Skeletal muscle satellite cell (primary cell): ENCODE measurements around the gene TPRA1.
"Not testable (repeated sequence)": the region's sequence is repeated elsewhere in the genome, so short reads cannot be mapped to it uniquely, and the experiment has no call there.

ENCODE experiments used
- H3K27me3 ChIP-seq: 2 replicates; pipeline ENCODE4 v1.7.0; 2013; ENCODE audit warnings: low read length; ENCODE audit not compliant: control insufficient read depth, insufficient read depth
- H3K36me3 ChIP-seq: 2 replicates; pipeline ENCODE4 v1.7.0; 2013; ENCODE audit warnings: mild to moderate bottlenecking, control low read depth, low read length; ENCODE audit not compliant: insufficient read depth
- H3K4me1 ChIP-seq: 2 replicates; pipeline ENCODE4 v1.7.0; 2013; ENCODE audit warnings: low read length; ENCODE audit not compliant: control insufficient read depth, insufficient read depth
- H3K4me2 ChIP-seq: 2 replicates; pipeline ENCODE4 v1.7.0; 2013; ENCODE audit warnings: mild to moderate bottlenecking, low read length
- H3K4me3 ChIP-seq: 2 replicates; pipeline ENCODE4 v1.7.0; 2013; ENCODE audit warnings: low read length
- H3K9ac ChIP-seq: 2 replicates; pipeline ENCODE4 v1.7.0; 2013; ENCODE audit warnings: mild to moderate bottlenecking, low read depth, low read length, moderate library complexity
- H3K9me3 ChIP-seq: replicated peaks from 2 replicates; pipeline ENCODE4 v1.7.0; 2013; ENCODE audit warnings: mild to moderate bottlenecking, control low read depth, low read length

The TPRA1 gene

DNA sequence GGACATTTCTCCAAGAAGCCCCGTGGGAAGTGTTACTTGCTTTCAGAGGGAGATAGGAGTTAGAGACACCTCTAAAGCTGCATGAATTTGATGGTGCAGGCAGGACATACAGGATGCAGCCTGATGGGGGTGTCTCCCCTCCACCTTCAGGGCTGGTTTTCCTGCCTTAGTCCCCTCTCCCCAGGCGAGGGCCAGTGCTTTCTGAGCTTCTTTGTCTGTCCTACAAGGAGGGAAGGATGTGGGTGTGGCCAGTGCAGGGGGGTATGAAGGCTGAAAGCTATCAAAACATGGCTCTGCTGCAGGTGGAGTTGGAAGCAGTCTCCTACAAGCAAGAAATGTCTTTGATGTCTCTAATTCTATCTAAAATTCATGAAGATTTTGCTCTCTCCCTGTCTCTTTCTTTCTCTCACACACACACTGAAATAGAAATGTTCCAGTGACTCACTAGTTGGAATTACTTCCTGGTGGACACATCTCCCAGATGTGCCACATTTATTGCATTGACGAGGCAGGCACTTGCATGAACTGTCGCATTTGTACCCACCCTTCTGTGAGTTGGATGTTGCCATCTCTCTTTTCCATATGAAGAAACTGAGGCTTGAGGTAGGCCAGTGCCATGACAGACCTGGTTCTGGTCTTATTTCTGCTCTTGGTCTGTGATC, 24.5 kb upstream of the TPRA1 start:
- Histone ChIP-seq H3K9ac (no peak overlapping the region), H3K9me3 (no peaks in the 10 kb centered on the region), H3K4me2 (no peak overlapping the region), H3K36me3 (peaks cover 35% of the 10 kb centered on the region), H3K4me1 (peaks cover 25% of the 10 kb centered on the region), H3K27me3 (no peaks in the 10 kb centered on the region), H3K4me3 (no peak overlapping the region)

DNA sequence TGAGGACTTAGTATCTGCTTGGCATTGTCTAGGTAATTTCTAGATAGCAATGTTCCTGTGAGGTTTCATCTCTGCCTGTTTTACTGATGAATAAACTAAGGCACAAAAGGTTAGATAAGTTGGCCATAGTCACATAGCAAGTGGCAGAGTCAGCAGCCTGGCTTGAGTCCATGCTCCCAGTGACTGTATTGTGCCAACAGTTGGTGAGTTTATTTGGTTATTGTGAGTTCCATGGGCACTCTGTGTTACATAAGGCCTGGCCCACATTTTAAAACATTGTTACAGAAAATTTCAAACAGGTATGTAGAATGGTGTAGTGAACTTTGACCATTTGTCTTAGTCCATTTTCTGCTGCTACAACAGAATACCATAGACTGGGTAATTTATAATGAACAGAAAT, 22.9 kb upstream of the TPRA1 start:
- Histone ChIP-seq H3K36me3 (peaks cover 36% of the 10 kb centered on the region), H3K9ac (no peak overlapping the region), H3K4me2 (no peak overlapping the region), H3K4me1 (peaks cover 25% of the 10 kb centered on the region), H3K4me3 (no peak overlapping the region), H3K27me3 (no peaks in the 10 kb centered on the region), H3K9me3 (no peaks in the 10 kb centered on the region)

DNA sequence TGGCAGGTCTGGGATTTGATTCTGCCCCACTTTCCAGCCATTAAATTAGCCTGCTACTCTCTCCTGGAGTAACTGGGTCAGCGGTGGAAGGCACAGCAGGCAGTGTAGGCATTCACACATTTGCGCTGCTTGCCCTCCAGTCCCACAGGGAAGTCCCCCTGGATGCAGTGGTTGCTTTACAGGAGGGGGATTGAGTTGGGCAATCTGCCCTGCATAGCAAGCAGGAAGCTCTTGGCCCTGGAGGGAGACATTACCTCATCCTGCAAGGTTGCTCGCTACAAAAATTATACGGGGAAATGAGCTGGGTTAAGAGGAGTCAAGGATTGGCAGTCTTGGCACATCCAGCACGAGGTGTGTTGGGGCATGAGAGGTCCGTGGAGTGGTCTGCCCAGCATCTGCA, 22.4 kb upstream of the TPRA1 start:
- Histone ChIP-seq H3K4me3 (no peak overlapping the region), H3K27me3 (no peaks in the 10 kb centered on the region), H3K4me2 (no peak overlapping the region), H3K9ac (no peak overlapping the region), H3K36me3 (peaks cover 36% of the 10 kb centered on the region), H3K4me1 (peaks cover 30% of the 10 kb centered on the region), H3K9me3 (no peaks in the 10 kb centered on the region)

DNA sequence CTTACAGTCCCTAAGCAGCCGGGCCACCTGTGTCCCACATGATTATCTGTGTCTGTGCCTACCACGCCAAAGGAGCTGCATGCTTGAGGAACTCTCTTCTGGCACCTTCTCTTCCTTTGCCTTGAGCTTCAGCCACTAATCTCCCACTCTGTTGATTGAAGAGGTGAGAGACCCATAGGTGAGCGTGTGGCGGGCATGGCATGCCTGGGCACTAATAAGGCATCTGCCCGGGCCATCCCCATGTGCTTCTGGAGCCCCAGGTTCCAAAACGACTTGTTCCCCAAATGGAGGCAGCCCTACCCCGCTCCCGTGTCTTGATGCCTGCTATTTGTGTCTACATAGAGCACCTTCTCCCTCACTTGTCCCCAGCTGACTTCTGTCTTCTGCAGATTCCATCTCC, 20.7 kb upstream of the TPRA1 start:
- Histone ChIP-seq H3K36me3 (peaks cover 37% of the 10 kb centered on the region), H3K4me2 (no peak overlapping the region), H3K4me1 (peaks cover 34% of the 10 kb centered on the region), H3K4me3 (no peak overlapping the region), H3K9me3 (no peaks in the 10 kb centered on the region), H3K9ac (no peak overlapping the region), H3K27me3 (no peaks in the 10 kb centered on the region)

DNA sequence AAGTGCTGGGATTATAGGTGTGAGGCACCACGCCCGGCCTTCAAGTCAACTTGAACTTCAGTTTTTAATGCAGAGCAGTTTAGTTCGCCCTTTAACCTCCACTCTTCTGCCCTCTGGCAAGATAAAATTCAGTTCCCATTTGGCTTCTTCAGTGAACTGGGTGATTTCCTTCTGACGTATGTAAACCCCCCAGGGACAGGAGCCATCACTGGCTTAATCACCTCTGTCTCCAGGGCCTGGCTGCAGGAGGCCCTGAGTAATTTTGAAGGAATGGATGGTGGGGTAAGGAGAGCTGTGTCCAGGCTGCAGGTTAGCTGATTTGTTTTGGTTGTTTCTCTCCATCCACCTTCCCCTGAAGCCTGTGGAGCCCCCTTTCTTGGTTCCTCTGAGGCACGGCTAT, 19.6 kb upstream of the TPRA1 start:
- no peaks in the 10 kb centered on the region for H3K9me3 ChIP-seq
- H3K27me3 ChIP-seq = no peaks in the 10 kb centered on the region
- no peak overlapping the region for H3K9ac ChIP-seq
- no peak overlapping the region for H3K4me3 ChIP-seq
- peaks cover 24% of the 10 kb centered on the region for H3K4me1 ChIP-seq
- no peak overlapping the region for H3K4me2 ChIP-seq
- peaks cover 44% of the 10 kb centered on the region for H3K36me3 ChIP-seq

DNA sequence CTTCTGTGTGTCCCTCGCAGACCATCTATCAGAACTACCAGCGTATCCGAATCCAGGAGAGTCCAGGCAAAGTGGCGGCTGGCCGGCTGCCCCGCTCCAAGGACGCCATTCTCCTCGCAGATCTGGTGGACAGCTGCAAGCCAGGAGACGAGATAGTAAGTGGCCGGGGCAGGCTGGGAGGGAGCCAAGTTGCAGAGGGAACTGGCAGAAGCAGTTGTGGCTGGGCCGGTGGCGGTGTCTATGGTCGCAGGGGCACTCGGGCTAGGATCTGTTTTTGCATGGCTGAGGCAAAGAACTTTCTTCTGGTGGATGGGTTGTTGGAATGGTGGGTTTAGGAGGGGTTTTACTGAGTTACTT, 17.8 kb upstream of the TPRA1 start:
- Histone ChIP-seq H3K9ac (no peak overlapping the region), H3K4me2 (no peak overlapping the region), H3K4me1 (peaks cover 17% of the 10 kb centered on the region), H3K36me3 (peaks cover 41% of the 10 kb centered on the region), H3K4me3 (no peak overlapping the region), H3K27me3 (no peaks in the 10 kb centered on the region), H3K9me3 (no peaks in the 10 kb centered on the region)

DNA sequence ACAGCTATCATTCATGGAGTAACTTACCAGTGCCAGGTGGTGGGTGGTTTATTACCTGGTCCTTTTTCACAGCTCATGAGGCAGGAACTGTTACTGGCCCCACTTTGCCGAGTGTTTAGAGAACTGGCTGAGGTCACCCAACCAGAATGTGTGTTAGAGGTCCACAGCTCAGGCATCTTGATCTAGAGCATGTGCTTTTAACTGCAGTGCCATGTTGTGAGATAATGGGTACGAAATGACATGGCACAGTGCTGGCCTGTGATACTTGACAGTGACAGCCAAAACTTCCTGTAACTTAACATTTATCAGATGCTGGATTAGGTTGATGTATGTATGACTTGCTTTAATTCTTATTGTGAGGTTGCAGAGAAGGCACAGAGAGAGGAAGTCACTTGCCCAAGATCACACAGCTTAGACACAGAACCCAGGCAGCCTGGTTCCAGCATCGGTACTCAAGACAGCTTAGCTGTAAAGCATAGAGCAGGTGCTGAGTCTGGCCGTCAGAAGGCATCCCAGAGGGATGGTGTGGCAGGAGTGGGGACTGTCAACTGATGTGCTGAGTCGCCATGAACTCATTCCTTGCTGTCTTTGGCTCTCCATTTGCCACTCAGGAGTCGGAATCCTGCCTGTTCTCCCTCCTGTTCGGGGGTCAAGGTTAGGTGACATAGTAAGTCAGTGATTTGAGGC, 17.3 kb upstream of the TPRA1 start:
- Histone ChIP-seq H3K9me3 (no peaks in the 10 kb centered on the region), H3K9ac (no peak overlapping the region), H3K36me3 (peaks cover 41% of the 10 kb centered on the region)

DNA sequence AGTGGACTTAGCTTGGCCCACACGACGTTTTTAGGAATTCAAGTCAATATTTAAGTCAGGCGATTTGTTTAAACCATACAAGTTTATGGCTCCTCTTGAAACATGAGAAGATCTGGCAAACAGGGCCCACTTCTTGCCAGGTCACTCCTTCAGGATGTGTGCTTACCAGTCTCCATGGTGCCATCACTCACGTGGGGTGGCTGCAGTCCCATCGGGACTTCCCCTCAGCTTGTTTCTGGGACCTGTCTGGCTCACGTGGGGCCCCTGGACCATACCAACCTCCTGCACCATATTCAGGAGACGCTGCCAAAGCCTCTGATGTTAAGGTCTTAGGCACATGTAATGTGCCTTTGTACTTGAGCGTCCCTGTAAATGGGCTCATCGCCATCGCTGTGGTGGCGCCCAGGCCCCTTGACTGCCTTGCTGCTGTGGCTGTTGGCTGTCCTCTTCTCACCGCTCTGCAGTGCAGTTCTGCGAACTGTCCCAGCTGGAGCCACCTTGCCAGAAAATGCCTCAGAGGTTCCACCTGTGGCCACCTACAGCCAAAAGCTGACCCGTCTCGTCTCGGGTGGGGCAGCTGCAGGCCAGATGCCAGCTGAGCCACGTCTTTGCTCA, 16.6 kb upstream of the TPRA1 start:
- Histone ChIP-seq H3K9me3 (no peaks in the 10 kb centered on the region), H3K4me2 (no peak overlapping the region), H3K4me1 (peaks cover 9% of the 10 kb centered on the region), H3K9ac (no peak overlapping the region), H3K27me3 (no peaks in the 10 kb centered on the region), H3K4me3 (no peak overlapping the region), H3K36me3 (peaks cover 45% of the 10 kb centered on the region)

More for the DNA sequence above, 17.3 kb upstream of the TPRA1 start:
- Histone ChIP-seq H3K4me2 (no peak overlapping the region), H3K27me3 (no peaks in the 10 kb centered on the region), H3K4me3 (no peak overlapping the region), H3K4me1 (peaks cover 12% of the 10 kb centered on the region)

DNA sequence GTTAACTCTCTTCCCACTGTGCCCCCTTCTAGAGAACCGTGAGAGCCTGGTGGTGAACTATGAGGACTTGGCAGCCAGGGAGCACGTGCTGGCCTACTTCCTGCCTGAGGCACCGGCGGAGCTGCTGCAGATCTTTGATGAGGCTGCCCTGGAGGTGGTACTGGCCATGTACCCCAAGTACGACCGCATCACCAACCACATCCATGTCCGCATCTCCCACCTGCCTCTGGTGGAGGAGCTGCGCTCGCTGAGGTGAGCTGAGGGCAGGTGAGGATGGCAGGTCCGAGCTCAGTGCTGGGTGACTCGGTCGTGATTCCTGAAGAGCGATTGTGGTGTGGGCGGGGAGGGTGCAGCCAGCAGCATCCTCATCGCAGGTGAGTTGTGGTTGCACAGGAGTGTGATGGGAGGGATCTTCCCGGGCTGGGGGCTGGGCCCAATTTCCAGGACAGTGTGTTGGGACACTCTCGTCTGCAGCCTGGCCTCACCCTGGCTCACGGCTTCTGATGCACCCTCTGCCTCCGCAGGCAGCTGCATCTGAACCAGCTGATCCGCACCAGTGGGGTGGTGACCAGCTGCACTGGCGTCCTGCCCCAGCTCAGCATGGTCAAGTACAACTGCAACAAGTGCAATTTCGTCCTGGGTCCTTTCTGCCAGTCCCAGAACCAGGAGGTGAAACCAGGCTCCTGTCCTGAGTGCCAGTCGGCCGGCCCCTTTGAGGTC, 15.7 kb upstream of the TPRA1 start:
- H3K36me3 ChIP-seq = peaks cover 45% of the 10 kb centered on the region
- no peak overlapping the region for H3K9ac ChIP-seq

DNA sequence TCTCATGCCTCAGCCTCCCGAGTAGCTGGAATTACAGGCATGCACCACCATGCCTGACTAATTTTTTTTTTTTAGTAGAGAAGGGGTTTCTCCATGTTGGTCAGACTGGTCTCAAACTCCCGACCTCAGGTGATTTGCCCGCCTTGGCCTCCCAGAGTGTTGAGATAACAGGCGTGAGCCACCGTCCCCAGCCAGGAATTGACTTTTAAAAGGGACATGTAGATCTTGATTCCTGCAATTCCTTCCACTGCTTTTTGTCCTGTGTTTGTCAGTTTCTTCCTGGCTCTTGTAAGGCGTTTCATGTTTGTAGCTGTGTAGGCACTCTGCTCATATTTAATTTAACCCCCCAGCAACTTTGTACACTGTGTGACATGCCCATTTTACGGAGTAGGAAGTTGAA, 15.0 kb upstream of the TPRA1 start:
- peaks cover 38% of the 10 kb centered on the region for H3K36me3 ChIP-seq
- H3K4me2 ChIP-seq, H3K27me3 ChIP-seq, H3K9me3 ChIP-seq, H3K9ac ChIP-seq, H3K4me1 ChIP-seq, H3K4me3 ChIP-seq: not testable (repeated sequence)

More for the DNA sequence above, 15.7 kb upstream of the TPRA1 start:
- Histone ChIP-seq H3K4me2 (no peak overlapping the region), H3K4me3 (no peak overlapping the region), H3K4me1 (peaks cover 9% of the 10 kb centered on the region), H3K27me3 (no peaks in the 10 kb centered on the region), H3K9me3 (no peaks in the 10 kb centered on the region)

DNA sequence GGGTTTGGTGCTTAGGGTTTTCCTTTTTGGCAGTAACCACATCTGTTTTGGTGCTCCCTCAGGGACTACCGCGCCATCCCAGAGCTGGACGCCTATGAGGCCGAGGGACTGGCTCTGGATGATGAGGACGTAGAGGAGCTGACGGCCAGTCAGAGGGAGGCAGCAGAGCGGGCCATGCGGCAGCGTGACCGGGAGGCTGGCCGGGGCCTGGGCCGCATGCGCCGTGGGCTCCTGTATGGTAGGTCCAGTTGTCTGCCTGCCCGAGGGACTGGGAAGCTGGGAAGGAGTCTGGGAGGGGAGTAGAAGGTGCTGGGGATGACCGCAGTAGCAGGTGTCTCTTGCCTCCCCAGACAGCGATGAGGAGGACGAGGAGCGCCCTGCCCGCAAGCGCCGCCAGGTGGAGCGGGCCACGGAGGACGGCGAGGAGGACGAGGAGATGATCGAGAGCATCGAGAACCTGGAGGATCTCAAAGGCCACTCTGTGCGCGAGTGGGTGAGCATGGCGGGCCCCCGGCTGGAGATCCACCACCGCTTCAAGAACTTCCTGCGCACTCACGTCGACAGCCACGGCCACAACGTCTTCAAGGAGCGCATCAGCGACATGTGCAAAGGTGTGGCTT, 14.1 kb upstream of the TPRA1 start:
- no peak overlapping the region for H3K4me2 ChIP-seq
- no peaks in the 10 kb centered on the region for H3K27me3 ChIP-seq
- H3K4me1 ChIP-seq = peaks cover 9% of the 10 kb centered on the region
- no peak overlapping the region for H3K4me3 ChIP-seq
- H3K36me3 ChIP-seq = peaks cover 38% of the 10 kb centered on the region
- H3K9me3 ChIP-seq = no peaks in the 10 kb centered on the region
- no peak overlapping the region for H3K9ac ChIP-seq
